Thoracic aorta endothelial cell (primary cell): ENCODE measurements around the gene NOTCH3. TPM values are rescaled to one million over a fixed set of nuclear protein-coding genes. Genes with fewer than 3 reads are reported as not detected.

Source experiments
- small RNA-seq: library from RNA; depleted of rRNA; stranded (forward); fragments of <200 nt; gene quantifications from one replicate; pipeline ENCODE3, GENCODE V24; 2012
- total RNA-seq: library from RNA; depleted of rRNA; stranded (reverse); fragments of >200 nt; gene quantifications from 2 replicates; pipeline ENCODE4 v1.2.3, GENCODE V29; 2012

Gene NOTCH3
- total RNA-seq, result 0.22 and 0.80 TPM in 2 replicates

DNA sequence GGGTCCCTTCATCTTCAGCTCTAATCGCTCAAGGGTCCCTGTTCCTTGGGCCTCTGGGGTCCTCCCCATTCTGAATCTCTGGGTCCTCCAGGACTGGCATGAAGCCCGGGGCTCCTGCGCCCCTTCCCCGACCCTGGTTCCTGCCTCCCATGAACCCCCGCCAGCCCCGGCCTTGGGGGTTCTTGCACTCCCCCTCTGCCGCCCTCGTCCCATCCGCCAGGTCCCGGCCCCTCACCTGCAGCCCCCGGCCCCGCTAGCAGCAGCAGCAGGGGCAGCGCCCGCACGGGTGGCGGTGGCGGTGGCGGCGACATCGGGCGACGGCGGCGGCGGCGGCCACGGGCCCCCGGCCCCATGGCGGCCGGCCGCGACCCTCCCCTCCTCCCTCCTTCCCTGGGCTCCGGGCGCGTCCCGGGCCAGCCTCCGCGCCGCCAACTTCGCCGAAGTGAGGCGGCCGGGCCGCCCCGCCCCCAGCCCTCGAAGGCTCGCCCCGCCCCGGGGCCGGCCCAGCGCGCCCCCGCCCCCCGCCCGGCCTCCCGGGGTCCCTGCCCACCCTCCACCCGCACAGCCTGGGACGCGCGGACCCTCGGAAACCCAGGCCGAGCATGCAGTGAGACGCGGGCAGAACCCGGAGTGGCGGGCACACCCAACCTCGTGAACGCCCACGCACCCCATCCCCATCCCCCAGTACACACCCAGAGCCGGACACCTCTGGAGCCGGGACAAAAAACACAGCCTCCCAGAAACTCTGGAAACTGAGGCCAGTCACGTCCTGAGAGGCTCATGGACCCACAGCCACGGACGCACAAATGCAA is at the start of gene NOTCH3:
TSS of gene NOTCH3 (minus strand) at position 443 of the 812 bp plus-strand sequence. CDS start at position 353, 90 bp downstream.

Small RNAs within 50 kb of the gene (small RNA-seq; reads per million reads assigned to genes)
- gene MIR6795 (not detected), gene RNU6-782P (not detected)

Other genes starting within 250 kb of the NOTCH3 start
- not detected in 2 replicates for gene SLC1A6, start 221.1 kb downstream of the NOTCH3 start, total RNA-seq
- gene CASP14, start 151.5 kb downstream of the NOTCH3 start, total RNA-seq, result not detected in 2 replicates
- not detected in 2 replicates for gene OR1I1, start 118.8 kb downstream of the NOTCH3 start, total RNA-seq
- gene SYDE1, start 93.6 kb downstream of the NOTCH3 start, total RNA-seq, result 14.0 and 19.2 TPM in 2 replicates
- not detected in 2 replicates for gene EPHX3, start 31.5 kb upstream of the NOTCH3 start, total RNA-seq
- gene BRD4, start 131.5 kb upstream of the NOTCH3 start, total RNA-seq, result 29.4 and 38.1 TPM in 2 replicates
- gene AKAP8, start 178.8 kb upstream of the NOTCH3 start, total RNA-seq, result 22.4 and 22.5 TPM in 2 replicates
- gene AKAP8L, start 218.0 kb upstream of the NOTCH3 start, total RNA-seq, result 56.1 and 62.2 TPM in 2 replicates
- 12.4 and 15.2 TPM in 2 replicates for gene WIZ, start 249.0 kb upstream of the NOTCH3 start, total RNA-seq